Tongue (tissue), 2 donors: Measurements from ENCODE around the gene CDKN1B. TPM values are rescaled to one million over a fixed set of nuclear protein-coding genes. Genes with fewer than 3 reads are reported as not detected.
"Not testable (repeated sequence)": the region's sequence is repeated elsewhere in the genome, so short reads cannot be mapped to it uniquely, and the experiment has no call there.

Experiments used
- DNase-seq: peaks from one replicate; pipeline ENCODE4 v3.0.0-alpha.2; 2015
- total RNA-seq: library from RNA; depleted of rRNA; stranded (reverse); fragments of >200 nt; gene quantifications from one replicate; pipeline ENCODE4 v1.2.3, GENCODE V29; 2014

The CDKN1B gene
- total RNA-seq, 1 donor from 2014 or later, result 94.8 TPM

DNA sequence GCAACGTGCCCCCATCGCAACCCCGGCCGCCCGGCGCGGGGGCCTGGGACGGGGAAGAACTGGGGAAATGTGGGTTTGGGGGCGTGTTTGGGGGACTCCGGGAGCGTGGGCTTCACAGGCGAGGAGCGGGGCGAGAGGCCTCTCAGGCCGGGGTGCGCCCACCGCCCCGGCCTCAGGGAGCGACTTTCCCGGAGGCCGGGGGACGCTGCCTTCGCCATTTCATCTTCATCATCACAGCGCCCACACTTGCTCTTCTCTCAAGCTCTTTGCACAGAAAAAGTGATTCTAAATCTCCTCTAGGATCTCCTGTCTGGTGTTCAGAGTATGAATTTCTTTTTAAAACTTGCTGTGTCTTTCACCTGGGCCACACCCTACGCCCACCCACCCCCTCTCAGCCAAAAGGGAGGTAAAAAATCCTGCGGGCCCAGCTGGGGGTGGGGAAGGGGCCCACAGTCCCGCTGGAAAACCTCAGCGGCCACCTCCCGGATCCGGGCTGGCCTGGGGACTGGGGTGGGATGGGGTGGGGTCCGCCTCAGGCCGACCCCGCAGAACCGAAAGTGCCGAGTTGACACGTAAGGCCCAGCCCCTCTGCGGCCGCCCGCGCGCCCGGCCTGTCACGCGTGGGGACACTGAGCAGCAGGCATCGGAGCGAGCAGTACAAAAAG lies 7.4 kb downstream of the CDKN1B start:
- DNase-seq, result no peak

DNA sequence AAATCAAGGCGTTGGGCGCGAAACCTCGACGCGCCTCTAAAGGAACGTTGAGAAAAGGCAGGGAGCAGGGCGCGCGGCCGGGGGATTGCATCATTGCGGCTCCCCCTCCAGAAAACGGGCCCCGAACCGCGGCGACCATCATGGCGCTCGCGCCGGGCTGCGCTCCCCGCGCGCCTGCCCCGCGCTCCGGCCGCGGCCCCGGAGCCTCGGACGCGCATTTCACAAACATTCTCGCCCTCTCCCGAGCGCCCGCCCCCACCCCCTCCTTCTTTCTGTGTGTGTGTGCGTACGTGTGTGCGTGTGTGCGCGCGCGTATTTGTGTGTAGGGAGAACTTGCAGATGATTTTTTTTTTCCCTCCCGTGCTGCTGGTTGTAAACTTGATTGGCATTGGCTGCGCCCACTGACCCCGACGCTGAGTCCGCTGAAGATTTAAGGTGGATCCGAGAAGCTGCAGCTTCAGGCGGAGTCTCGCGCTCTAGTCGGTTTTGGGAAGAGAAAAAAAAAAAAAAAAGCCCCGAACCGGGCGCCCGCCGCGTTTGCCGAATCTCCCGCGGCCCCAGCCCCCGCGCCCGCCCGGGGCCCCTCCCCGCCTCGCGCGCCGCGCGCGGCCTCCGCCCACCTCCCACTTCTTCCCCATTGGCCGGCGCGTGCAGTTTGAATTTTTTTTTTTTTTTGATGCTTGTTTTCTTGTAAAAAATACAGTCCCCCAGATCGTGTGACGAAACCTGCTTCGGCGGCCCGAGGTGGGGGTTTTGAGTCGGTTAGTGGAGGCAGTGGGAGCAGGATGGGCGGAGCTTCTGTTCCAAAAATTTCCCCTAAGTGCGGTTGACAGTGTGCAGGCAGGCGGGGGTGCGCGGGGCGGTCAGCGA lies 8.2 kb downstream of the CDKN1B start:
- DNase-seq, result peak; percentile 99

DNA sequence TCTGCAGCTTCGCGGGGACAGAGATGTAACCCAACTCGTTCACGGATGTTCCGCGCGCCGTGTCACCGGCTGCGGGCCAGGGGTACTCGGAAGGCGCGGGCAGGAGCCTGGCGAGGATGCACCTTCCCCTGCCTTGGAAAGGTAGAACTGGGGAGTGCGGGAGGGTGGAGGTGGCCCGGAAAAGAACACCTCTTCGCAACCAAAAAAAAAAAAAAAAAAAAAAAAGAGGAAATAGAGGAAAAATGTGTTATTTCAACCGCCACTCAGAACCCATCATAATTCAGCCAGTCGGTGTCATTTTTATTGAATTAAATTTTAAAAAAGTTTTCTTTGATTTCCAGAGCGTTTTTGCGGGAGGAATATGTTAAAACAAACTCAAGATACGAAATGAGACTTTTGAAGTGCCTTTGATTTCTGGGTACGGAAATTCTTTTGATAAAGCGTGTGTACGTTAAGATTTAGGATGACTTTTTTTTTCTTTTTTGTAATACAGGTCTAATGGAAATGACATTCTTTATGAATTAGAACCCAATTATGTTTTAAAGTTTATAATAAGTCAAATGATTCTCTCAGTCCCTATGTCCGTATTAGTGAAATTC lies 8.9 kb downstream of the CDKN1B start:
- DNase-seq, result no peak

DNA sequence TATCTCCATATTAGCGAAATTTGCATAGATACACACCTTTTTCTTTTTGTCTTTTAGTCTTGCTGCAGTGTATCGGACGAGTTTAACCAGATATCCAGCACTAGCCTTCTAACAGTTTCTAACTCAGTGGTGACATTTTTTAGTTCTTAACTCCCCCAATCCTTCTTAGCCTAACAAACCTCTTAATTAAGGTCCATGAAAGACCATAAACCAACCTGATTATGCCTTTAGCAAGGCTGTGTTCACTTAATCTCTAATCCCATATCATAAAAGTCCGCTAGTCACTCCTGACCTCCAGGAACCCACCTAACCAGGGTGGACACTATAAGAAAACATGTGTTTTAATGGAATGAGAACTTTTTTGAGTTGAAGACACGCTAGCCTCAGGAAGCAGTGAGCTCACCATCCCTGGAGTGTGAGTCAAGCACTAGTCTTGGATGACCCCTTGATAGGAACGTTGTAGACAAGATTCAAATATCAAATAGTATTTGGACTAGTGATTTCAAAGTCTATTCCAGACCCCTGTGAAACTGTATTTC lies 9.5 kb downstream of the CDKN1B start:
- DNase-seq, result peak; percentile 32

DNA sequence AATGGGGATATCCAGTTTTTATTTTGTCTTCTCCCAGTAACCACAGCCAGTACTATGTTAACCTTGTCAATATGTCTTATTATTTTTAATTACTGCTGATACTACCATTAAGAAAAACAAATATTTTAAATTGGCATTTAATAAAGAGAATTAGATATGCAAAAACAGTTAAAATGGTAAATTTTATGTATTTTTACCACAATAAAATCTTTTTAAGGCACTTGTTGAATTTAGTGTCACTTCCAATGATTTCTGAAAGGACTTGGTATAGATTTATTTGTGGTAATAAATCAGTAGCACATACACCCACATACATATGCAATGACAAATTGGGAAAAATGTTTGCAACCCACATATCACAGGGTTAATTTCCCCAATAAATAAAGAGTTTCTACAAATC lies 14.0 kb downstream of the CDKN1B start:
- no peak for DNase-seq

DNA sequence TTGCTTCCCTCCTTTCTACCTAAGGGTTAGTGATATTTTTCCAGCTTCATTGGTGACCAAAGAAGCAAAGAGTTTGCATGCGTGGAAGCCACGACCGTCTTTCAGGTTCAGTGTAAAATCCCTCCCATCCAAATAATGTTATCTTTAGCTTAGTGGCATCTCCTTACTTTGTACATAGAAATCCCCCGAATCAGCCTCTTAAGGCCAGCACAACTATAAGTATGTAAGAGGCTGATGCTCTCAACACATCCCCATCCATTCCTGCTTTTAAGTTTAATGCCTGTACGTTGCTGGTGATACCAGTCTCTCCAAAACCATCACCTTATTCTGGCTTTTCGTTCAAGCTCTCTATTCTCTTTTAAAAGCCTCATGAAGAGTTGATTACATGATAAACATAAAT lies 14.6 kb downstream of the CDKN1B start:
- no peak for DNase-seq

DNA sequence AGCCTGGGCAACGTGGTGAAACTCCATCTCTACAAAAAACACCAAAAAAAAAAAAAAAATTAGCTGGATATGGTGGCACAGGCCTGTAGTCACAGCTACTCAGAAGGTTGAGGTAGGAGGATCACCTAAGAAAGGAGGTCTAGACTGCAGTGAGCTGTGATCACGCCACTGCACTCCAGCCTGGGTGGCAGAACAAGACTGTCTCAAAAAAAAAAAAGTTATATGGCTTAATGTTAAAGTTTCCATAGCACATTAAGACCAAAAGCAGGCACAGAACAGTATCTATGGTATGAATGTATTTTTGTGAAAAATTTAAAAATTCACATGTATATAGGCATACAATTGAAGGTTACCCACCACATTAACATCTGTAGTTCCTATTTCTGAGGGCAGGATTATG lies 15.9 kb downstream of the CDKN1B start:
- no peak for DNase-seq

DNA sequence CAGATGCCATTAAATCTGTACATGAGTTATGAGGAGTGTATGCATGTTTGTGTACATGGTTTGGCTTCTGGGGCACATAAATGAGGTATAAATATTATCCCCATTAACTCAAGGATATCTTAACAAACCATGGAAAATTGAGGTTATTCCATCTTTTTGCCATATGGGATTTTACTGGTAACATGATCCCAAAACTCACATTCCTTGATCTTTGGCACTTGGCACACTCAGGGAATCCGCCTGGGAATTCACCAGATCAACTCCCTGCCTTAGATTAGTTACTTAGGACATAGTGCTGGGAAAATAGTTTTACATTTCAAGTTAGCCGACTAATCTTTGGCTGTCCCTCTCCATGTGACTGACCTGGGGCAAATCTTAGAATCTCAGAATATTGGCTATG lies 16.9 kb downstream of the CDKN1B start:
- no peak for DNase-seq

DNA sequence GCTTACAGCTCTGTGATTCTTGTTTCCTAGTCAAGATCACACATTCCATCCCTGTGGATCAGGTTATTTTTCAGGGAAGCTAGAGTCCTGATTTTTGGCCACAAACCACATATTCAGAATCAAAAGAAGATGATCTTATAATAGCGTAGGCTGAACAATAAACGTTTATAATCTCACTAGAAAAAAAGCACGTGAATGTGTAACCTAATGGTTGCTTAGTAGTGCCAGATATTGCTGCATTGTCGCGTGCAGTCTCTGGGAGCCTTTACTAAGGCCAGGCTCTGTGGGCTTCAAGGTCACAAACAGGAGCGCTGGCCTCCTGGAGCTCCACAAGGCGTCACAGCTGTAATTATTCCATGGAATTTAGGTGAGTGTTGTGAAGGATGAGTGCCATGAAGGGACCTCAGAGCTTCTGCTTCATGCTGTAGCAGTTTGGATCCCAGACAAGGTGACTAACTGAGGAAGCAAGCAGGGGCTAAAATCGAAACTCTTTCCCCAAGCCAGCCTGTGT lies 17.4 kb downstream of the CDKN1B start:
- DNase-seq, result no peak

DNA sequence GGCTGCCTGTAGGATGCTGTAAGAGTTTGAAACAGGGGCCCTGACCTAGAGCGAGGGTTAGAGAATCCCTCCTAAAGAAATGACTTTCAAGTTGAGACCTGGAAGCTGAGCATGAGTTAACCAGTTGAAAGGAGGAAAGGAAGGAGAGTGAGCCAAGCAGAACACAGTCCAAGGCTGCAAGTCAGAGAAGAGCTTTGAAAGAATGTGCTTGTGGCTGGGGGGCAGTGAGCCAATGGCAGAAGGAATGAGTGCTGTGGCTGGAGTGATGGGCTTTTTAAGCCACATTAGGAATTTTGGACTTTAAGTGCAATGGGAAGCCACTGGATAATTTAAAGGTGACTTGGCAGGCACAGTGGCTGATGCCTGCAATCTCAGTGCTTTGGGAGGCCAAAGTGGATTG lies 18.1 kb downstream of the CDKN1B start:
- no peak for DNase-seq

DNA sequence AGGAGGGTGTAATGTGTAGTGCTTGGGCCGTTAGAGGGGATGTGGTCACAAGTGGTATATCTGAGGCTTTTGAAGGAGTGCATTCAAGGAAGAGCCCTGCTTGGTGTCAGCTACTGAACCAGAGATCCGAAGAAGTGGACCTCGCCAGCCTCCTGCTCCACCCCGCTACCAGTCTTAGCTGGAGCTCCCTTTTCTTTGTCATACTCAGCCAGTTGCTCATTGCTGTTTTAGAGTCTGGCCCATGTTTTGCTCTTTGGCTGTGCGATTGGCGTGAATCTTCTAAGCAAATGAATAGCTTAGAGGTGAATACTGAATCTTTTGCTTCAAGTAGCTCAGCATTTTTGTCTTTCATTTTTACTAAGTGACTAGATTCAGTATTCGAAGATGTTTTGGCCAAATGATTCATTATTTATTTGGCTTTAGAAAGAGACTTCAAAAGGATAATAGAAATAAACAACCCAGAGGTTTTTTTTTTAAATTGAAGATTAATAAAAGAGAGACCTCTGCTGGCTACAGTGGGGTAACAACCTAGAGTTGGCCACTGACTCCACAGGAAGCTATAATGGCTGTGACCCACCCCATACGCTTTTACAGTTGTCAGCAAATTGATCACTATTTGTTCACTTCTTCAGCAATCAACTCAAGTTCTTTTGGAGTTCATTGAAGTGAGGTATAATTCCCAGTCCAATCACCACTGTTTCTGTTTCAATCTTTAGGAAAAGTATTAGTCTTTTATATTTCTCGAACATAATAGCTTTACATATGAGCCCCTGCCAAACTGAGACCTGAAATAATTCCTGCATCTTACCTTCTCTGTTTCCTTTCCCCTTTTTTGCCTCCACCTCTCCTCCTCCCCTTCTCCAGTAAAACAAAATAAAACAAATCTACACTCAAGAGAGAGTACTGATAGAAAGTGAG lies 19.9 kb downstream of the CDKN1B start:
- DNase-seq, result peak; percentile 40

DNA sequence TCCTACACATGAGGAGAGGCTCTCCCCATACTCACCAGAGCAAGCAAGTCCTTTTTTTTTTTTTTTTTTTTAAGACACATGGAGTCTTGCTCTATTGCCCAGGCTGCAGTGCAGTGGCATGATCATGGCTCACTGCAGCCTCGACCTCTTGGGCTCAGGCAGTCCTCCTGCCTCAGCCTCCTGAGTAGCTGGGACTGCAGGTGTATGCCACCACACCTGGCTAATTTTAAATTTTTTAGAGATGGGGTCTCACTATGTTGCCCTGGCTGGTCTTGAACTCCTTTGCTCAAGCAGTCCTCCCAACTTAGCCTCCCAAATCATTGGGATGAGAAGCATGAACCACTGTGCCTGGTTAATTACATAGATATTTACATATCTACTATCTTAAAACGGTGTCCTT lies 21.0 kb downstream of the CDKN1B start:
- not testable (repeated sequence) for DNase-seq

DNA sequence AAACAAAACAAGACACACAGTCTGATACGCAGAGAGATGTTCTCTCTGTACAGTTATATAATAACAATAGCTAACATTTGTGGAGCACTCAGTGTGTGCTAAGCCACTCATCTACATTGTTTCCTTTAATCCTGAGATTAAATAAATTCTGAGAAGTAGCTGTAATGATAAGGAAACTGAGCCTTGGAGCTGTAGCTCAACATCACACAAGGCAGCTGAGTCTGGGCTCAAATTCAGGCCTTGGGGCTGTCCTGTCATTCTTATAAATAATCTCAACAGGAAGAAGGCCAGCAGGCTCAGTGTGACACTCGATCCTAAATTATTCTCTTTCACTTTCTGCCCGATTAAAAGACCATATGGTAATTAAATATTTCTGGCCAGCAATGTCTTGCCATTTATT lies 24.5 kb downstream of the CDKN1B start:
- no peak for DNase-seq

DNA sequence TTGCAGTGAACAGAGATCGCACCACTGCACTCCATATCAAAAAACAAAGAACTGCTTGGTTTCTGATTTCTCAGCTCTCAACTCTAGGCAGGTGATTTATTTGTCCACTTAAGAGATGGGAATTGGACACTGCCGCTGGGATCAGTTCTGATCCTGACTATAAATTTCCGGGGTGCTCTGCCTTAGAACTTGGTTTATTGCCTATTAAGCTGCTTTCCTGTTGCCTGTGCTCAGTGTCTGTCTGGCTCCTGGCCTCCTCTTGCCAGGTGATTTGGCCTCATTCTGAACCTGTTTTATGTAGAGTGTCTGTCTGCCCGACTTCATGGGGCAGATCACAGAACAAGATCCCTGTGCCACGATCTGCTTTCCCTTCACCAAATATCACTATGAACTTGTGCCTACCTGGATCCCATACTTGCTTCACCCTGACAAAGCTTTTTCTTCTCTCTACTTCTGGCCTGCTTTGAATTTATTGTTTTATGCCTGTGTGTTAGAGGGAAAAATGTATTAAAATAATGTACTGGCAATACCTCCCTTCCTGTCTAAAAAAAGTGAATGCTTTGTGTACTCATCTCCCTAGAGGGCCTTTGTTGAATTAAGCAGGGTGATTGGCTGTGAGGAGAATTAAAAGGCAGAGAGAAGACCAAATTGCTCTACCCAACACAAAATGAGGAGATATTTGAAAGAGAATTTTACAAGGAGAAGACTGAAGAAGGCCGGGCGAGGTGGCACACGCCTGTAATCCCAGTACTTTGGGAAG lies 27.6 kb downstream of the CDKN1B start:
- DNase-seq, result no peak

DNA sequence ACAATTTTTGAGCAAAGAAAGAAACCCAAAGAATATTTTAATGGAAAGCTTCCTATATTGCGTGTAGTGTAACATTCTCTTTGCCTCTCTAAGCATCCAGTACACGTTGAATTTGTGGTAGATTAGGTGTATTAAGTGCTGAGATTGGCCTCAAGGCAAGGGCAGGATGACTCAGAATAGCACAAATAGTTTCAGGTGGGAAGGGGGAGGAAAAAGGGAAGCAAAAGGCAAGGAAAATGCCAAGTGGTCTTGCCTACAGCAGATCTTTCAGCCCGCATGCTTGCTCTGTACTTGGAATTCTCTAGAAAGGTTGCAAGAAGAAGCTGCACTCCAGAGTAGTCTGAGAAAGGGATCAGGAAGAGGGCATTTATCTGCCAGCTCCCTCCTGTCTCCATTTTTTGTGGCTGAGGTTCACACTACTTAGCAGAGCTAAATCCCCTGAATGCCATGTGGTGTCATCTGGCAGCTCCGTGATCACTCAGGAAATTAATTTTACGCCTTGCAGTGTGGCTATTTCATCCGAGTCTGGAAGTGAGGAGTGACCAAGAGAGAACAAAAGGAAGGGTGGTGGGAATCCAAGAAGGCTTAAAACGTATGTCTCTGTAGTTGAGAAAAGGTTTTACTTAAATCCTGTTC lies 28.5 kb downstream of the CDKN1B start:
- peak; percentile 49 for DNase-seq

DNA sequence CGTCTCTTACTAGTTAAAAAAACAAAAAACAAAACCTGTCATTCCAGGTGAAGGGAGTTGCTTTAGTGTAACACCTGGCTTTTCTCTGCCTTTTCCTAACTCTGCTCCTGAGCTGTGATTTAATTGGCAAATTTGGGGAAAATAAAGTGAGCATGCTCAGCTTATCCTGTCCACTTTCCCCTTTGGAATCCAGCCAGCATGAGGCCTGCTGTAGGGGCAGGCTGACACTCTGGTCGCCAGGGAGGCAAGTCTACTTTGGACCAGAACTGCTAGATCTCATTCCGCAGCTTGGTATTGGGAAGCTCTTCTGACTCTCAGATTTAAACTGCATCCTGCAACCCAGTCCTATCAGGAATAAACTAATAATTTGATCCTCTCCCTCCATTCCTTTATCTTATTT lies 30.1 kb downstream of the CDKN1B start:
- no peak for DNase-seq

DNA sequence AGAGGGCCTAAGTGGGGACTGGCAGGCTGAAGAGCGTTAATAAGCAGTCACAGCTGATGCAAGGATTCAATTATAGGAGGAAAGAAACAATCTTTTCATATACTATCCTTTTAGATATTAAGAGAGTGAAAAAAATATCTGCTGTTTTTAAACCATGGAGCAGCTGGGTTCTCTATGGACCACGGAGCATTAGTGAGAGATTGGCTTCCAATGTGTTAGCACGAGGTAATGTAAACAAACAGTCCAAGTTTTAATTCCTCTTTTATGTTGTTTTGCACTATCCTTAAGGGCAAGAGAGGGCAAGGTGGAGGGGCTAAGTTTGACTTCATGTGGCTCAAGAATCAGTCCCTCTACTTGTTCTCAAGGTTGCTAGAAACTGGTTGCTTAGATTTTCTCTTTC lies 30.9 kb downstream of the CDKN1B start:
- DNase-seq, result no peak

DNA sequence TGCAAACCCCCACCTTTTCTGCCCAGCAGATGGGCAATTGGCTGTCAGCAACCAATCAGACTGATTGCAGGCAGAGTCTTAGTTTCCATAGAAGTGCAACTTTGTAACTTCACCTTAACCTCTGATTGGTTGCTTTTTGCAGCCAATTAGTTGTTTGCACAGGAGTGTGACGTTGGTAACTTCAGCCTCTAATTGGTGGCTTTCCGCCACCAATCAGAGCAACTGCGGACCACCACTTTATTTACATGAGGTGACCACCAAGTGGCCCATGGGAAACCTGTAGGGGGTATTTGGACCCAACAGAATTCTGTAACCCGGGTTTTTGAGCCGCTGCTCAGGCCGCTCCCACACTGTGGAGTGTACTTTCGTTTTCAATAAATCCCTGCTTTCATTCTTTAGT lies 32.3 kb downstream of the CDKN1B start:
- DNase-seq, result no peak

DNA sequence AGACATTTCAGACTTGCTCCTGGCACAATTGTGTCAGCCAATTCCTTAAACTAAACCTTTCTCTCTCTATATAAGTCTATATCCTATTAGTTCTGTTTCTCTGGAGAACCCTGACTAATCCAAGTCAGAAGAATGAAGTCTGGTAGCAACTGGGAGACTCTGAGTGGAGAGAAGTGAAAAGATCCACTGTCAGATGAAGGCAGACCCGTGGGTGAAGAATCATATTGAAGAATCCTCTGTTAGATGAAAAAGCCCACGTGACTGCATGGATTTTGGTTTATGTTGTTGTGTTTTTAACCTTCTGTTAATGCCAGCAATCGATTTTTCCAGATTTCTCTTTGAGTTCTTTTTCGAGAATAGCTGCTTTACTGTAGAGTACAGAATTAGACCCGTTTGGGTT lies 38.8 kb downstream of the CDKN1B start:
- DNase-seq, result no peak

DNA sequence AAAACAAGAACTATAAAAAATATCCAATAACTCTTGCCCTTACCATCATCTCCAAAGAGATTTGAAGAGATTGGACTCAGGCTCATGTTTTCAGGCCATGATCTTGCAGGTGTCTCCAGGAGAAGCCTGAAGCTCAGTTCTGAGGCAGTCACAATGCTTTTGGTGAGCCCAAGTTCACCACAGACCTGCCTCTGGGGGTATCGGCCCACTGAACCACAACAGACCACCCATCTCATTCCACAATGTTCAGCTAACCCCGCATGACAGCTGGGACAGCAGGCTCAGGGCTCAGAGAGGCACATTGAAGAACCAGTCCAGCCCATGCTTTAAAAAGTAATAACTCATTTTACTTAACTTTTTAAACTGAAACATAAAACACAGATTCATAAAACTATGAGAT lies 40.0 kb downstream of the CDKN1B start:
- no peak for DNase-seq
